ENCODE results near the gene PDK4. TPM values are rescaled to one million over a fixed set of nuclear protein-coding genes. Genes with fewer than 3 reads are reported as not detected.
A peak's percentile ranks its signal among the peaks of the same experiment; 100 is the strongest.
"Not testable (repeated sequence)": the region's sequence is repeated elsewhere in the genome, so short reads cannot be mapped to it uniquely, and the experiment has no call there.

Gene PDK4
- total RNA-seq, 1 donor = under 0.01 TPM

DNA sequence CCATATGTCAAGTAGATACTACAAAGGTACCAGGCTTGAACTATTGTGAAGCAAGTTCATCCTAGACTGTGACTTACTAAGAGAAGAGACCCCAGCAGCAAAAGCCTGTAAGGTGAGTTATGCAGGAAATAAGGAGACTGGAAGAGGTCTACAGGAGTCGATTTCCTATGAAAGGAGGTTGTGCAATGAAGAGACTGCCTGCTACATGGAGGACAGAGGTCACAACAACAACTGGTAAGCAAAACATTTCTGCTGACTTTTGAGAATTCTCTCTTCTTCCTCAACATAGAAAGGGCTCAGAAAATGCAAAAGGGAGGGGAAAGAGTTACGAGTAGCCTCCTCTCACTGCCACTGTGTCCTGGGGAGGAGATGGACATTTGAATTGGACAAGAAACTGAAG is 42.4 kb downstream of the PDK4 start:
- peak; percentile 61 for DNase-seq (ENCODE audit: low read depth)
- H3K4me3 ChIP-seq (ENCODE audit: low read depth, low read length) = no peak overlapping the region
- TF ChIP-seq, protein P1, sequence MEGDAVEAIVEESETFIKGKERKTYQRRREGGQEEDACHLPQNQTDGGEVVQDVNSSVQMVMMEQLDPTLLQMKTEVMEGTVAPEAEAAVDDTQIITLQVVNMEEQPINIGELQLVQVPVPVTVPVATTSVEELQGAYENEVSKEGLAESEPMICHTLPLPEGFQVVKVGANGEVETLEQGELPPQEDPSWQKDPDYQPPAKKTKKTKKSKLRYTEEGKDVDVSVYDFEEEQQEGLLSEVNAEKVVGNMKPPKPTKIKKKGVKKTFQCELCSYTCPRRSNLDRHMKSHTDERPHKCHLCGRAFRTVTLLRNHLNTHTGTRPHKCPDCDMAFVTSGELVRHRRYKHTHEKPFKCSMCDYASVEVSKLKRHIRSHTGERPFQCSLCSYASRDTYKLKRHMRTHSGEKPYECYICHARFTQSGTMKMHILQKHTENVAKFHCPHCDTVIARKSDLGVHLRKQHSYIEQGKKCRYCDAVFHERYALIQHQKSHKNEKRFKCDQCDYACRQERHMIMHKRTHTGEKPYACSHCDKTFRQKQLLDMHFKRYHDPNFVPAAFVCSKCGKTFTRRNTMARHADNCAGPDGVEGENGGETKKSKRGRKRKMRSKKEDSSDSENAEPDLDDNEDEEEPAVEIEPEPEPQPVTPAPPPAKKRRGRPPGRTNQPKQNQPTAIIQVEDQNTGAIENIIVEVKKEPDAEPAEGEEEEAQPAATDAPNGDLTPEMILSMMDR (IDR thresholded peaks at IDR 0.05; ENCODE audit: insufficient read depth, low read depth, low read length) = no peak

DNA sequence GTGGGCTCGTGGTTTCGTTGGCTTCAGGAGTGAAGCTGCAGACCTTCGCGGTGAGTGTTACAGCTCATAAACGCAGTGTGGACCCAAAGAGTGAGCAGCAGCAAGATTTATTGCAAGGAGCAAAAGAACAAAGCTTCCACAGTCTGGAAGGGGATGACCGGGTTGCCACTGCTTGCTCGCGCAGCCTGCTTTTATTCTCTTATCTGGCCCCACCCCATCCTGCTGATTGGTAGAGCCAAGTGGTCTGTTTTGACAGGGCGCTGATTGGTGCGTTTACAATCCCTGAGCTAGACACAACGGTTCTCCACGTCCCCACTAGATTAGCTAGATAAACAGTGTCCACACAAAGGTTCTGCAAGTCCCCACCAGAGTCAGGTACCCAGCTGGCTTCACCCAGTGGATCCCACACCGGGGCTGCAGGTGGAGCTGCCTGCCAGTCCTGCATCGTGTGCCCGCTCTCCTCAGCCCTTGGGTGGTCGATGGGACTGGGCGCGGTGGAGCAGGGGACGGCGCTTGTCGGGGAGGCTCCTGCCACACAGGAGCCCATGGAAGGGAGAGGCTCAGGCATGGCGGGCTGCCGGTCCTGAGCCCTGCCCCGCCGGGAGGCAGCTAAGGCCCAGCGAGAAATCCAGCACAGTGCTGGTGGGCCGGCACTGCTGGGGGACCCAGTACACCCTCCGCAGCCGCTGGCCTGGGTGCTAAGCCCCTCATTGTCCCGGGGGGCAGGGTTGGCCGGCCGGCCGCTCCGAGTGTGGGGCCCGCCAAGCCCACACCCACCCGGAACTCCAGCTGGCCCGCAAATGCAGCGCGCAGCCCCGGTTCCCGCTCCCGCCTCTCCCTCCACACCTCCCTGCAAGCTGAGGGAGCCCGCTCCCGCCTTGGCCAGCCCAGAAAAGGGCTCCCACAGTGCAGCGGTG is 44.0 kb downstream of the PDK4 start:
- not testable (repeated sequence) for H3K4me3 ChIP-seq (ENCODE audit: low read depth, low read length)

DNA sequence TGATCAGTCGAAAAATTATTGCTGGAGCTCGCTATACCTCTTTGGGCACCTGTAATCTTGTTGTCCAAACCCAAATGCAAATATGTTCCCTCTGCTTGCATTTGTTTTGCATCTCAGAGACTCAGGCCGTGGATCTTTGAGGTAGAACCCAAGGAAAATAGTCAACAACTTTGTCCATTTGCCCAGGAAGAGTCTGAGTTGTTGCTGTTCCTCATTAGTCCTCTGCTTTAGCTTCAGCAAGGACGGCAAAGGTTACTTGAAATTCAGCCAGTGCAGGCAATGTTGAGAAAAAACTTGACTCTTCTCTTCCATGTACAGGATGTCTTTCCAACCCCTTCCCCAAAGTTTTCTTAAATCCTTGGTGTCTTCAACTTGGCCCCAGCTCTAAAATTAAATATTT is 45.8 kb downstream of the PDK4 start:
- TF ChIP-seq, protein P1 (IDR thresholded peaks at IDR 0.05; ENCODE audit: insufficient read depth, low read depth, low read length) = no peak
- no peak overlapping the region for H3K4me3 ChIP-seq (ENCODE audit: low read depth, low read length)
- no peak for DNase-seq (ENCODE audit: low read depth)

More for the DNA sequence above, 44.0 kb downstream of the PDK4 start:
- DNase-seq (ENCODE audit: low read depth) = not testable (repeated sequence)

DNA sequence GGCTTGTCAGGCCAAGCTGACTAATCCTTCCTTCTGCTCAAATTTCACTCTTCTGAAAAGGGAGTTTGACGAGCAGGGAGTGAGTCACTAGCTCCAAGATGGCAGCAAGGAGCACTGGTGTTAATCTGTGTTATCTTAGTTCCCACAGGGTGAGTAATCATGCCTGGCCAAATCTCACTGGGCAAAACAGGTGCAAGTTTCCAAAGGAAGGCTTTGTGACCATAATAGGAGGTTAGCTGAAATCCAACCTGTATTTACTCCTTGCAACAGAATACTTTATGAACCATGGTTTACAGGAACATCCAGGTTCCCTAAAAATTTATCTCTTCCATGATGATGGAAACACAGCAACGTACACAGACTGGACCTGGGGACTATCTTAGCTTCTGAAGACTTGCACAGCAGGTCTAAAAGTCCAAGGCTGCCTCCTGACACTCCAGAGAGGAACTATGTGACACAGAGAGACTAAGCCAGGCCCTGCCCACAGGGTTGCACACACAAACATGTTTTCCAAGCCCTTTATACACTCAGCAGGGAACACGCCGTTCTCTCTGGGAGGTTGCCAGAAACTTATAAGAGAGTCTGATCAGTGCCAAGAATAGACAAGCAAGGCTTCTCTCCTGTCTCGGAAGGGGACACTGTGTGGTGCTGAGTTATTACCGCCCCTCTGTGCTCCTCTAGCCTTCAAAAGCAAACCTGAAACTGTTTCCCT is 46.3 kb downstream of the PDK4 start:
- TF ChIP-seq, protein P1 (IDR thresholded peaks at IDR 0.05; ENCODE audit: insufficient read depth, low read depth, low read length) = no peak
- peak; percentile 87 for DNase-seq (ENCODE audit: low read depth)
- H3K4me3 ChIP-seq (ENCODE audit: low read depth, low read length) = no peak overlapping the region

DNA sequence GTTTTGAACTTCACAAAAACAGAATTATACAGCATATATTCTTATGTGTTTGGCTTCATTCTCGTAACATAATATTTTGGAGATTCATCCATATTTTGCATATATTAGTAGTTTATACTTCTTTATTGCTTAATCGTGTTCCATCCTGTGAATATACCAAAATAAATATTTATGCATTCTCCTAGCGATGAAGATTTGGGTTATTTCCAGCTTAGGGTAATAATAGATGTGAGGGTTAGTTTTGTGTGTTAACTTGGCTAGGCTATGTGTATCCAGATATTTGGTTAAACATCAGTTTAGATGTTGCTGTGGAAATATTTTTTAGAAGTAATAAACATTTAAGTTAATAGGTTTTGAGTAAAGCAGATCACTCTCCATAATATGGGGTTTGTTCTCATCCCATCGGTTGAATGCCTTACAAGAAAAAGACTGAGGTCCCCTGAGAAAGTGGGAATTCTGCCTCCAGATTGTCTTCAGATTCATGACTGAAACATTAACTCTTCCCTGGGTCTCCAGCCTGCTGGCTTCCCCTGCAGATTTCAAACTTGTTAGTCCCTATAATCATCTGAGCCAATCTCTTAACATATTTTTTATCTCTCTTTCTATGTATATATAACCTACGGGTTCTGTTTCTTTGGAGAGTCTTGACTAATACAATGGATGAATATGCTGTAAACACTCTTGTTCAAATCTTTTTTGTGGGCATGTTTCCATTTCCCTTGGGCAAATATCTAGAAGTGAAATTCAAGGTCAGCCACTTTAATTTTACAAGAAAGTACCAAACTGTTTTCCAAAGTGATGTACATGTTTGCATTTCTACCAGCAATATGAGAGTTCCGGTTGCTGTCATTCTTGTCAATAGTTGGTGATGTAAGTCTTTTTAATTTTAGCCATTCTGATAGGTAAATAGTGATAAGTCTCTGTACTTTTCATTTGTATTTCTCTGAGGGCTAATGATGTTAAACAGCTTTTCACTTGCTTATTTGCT is 48.7 kb downstream of the PDK4 start:
- no peak for DNase-seq (ENCODE audit: low read depth)
- TF ChIP-seq, protein P1 (IDR thresholded peaks at IDR 0.05; ENCODE audit: insufficient read depth, low read depth, low read length) = no peak
- H3K4me3 ChIP-seq (ENCODE audit: low read depth, low read length) = no peak overlapping the region

DNA sequence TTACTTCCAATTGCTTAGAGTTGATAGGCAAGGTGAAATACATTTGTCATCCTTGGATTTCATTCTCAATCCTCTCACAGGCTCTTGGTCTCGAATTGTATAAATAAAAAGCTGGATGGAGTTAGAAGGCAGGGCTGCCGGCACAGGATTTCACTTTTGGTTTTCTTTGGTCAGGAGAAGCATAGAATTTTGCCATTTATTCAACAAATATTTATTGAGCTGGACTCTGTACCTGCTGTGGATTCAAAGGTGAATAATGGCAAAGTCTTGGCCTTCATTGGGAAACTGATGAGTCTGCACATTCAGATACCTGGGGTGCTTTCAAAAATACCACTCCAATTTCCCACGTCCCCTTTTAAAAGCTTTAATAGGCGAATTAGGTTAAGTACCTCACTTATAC is 49.7 kb downstream of the PDK4 start:
- no peak overlapping the region for H3K4me3 ChIP-seq (ENCODE audit: low read depth, low read length)
- DNase-seq (ENCODE audit: low read depth) = no peak
- TF ChIP-seq, protein P1 (IDR thresholded peaks at IDR 0.05; ENCODE audit: insufficient read depth, low read depth, low read length) = no peak

All from fibroblast of villous mesenchyme (primary cell).